ENCODE results near the gene IQSEC1. TPM values are rescaled to one million over a fixed set of nuclear protein-coding genes. Genes with fewer than 3 reads are reported as not detected.

IQSEC1 gene
- total RNA-seq, 2 donors from 2014 or later: 38.0 to 62.9 TPM

DNA sequence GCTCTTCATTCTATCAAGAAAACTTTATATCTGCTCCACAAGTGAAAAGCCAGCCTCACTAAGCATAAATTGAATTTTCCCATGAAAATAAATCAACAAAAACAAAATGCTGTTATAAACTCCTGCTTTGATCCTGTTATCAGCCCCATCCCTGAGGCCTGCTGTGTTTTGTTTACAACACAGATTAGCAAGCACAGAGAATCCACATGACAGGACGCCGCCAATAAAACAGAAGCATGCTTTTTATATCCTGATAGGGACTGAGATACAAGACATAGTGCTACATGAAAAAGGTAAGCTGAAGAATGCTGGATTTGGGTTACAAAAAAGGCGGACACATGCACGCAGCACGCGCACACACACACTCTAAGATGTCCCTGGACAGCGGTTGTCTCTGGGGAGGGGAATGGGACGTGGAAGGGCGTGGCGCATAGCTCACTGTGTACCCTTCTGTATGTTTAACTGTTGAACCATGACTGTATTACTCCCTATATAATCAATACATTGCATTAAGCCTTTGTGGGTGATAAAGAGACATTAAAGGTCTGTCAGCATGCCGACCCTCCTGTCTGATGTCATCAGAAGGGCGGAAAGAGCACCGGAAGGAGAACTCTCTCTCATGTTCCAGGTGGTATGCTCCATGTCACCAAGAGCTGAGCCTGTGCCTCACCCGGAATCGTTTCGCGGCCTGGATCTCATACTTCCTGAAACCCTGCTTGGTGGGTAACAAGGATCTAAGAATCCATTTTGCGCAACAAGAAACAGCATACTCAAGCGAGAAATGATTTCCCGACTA lies 93.9 kb downstream of the IQSEC1 start:
- ATAC-seq (replicated peaks): no peak
- no peak overlapping the region for H3K4me3 Mint-ChIP-seq
- peaks cover 23% of the 10 kb centered on the region for H3K4me1 Mint-ChIP-seq
- H3K9me3 Mint-ChIP-seq: no peaks in the 10 kb centered on the region
- H3K36me3 Mint-ChIP-seq (ENCODE audit: low read depth): peaks cover 18% of the 10 kb centered on the region
- no peaks in the 10 kb centered on the region for H3K27me3 Mint-ChIP-seq
- H3K27ac Mint-ChIP-seq: peak overlapping the region; percentile 15

DNA sequence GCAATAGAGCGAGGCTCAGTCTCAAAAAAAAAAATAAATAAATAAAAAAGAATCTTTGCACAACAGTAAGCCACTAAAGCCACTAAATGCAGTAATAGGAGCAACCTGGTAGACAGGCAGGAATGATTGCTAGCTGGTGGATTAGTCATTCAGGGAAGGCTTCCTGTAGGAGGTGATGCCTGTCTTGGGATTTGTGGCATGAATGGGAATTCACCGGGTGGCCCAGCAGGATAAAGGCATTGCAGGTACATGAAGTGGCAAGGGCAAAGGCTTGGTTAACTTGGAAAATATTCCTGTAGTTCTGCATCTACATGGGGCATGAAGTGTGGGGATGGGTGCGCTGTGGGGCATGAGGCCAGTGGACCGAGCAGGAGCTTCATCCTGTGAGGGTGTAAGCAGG lies 94.5 kb downstream of the IQSEC1 start:
- Mint-ChIP-seq H3K4me1 (peaks cover 23% of the 10 kb centered on the region), H3K9me3 (no peaks in the 10 kb centered on the region), H3K4me3 (no peak overlapping the region), H3K27ac (peak overlapping the region; percentile 15), H3K27me3 (no peaks in the 10 kb centered on the region), H3K36me3 (ENCODE audit: low read depth) (peaks cover 18% of the 10 kb centered on the region)
- ATAC-seq (replicated peaks): no peak

DNA sequence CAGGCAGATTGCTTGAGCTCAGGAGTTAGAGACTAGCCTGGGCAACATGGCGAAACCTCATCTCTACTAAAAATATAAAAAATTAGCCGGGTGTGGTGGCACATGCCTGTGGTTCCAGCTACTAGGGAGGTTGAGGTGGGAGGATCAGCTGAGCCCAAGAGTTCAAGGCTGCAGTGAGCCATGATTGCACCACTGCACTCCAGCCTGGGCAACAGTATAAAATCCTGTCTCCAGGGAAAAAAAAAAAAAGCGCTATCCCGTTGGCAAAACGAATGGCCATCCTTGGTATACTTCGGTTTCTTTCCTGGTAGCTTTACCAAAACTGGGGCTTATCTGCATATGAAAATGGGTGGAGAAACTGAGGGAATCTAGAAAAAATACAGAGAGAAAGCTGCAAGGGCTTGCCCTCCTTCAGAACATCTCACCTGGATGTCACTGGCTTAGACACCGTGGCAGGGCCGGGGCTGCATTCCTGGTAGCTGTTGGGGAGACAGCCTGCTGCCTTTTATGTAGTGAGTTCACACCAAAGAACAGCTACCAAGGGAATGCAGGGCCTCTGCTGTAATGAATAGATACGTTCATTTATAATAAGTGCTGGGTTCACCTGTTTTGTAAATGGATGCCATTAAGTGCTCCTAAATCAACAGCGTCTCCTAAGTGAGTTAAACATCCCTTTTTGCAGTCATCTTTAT lies 96.0 kb downstream of the IQSEC1 start:
- H3K4me3 Mint-ChIP-seq: no peak overlapping the region
- peaks cover 26% of the 10 kb centered on the region for H3K4me1 Mint-ChIP-seq
- peaks cover 18% of the 10 kb centered on the region for H3K36me3 Mint-ChIP-seq (ENCODE audit: low read depth)
- H3K9me3 Mint-ChIP-seq: no peaks in the 10 kb centered on the region
- no peak overlapping the region for H3K27ac Mint-ChIP-seq
- H3K27me3 Mint-ChIP-seq: no peaks in the 10 kb centered on the region
- no peak for ATAC-seq (replicated peaks)

DNA sequence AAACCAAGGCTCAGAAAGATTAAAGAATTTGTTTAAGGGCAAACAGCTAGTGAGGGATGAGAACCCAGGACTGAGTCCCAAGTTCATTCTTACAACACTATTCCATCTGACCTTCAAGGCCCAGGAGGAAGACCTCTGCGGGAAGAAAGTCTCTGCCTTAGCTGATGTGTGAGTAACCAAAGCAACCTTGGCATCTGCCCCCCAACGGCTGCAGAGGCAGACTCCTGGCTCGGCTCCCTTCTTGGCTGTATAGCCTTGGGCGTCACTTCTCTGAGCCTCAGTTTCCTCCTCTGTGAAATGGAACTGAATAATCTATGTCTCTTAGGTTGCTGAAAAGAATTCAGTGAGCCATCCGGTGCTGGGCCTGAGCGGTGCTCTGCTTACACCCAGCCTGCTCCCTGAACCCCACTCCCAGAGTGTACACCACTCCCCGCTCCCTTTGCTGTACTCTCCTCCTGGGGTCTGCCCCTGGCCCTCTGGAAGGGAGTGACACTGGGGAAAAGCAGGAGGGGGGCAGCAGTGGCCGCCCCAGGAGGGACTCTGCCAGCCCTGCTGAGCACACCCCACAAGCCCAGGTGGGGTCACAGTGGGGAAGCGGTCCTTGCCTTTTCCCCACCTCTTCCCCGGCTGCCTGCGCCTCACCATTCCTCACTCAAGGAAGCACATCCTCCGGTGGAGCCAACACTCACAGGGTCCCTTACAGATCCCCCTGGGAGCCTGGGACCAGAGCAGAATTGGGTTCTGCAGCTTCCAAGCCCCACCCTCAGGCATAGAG lies 97.3 kb downstream of the IQSEC1 start:
- no peak for ATAC-seq (replicated peaks)
- no peaks in the 10 kb centered on the region for H3K9me3 Mint-ChIP-seq
- peak overlapping the region; percentile 51 for H3K27ac Mint-ChIP-seq
- no peak overlapping the region for H3K4me3 Mint-ChIP-seq
- H3K4me1 Mint-ChIP-seq: peaks cover 24% of the 10 kb centered on the region
- H3K36me3 Mint-ChIP-seq (ENCODE audit: low read depth): peaks cover 13% of the 10 kb centered on the region
- H3K27me3 Mint-ChIP-seq: no peaks in the 10 kb centered on the region

DNA sequence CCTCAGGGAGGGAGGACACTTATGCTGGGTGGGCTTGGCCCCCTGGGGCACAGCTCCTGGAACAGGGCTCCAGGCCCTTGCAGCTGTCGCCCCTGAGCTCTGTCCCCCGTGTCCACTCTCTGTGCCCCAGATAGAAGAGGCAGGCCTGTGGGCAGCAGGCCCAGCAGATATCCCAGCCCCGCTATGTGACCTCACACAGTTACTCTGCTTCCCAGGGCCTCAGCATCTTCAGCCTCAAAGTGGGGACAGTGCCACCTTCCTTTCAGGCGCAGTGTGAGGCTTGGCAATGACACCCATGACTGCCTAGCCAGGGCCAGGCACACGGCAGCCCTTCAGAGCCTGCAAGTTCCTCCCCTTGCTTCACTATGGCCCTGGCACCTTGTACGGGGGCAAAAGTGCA lies 98.4 kb downstream of the IQSEC1 start:
- Mint-ChIP-seq H3K9me3 (no peaks in the 10 kb centered on the region), H3K27me3 (no peaks in the 10 kb centered on the region), H3K4me3 (no peak overlapping the region), H3K27ac (peak overlapping the region; percentile 42), H3K4me1 (peaks cover 24% of the 10 kb centered on the region), H3K36me3 (ENCODE audit: low read depth) (peaks cover 11% of the 10 kb centered on the region)
- ATAC-seq (replicated peaks): no peak

DNA sequence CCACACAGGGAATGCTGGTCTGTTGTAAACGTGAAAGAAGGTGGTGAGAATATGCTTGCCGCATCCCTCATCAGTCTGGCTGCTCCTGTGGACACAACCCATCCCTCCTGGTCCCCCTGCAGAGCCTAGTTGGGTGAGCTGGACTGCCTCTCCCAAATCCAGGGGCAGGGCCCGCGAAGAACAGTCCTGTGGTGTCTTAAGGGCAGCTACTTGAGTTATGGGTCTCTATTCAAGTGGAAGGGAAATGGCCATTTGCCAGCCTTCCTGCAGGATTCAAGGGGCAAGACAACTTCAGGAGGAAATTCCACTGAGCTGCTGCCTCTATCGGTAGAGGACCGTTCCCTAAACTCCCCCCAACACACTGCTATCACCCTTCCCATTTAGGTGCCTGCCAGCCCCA lies 98.9 kb downstream of the IQSEC1 start:
- Mint-ChIP-seq H3K27me3 (no peaks in the 10 kb centered on the region), H3K27ac (peak overlapping the region; percentile 42)
- ATAC-seq (replicated peaks): no peak

DNA sequence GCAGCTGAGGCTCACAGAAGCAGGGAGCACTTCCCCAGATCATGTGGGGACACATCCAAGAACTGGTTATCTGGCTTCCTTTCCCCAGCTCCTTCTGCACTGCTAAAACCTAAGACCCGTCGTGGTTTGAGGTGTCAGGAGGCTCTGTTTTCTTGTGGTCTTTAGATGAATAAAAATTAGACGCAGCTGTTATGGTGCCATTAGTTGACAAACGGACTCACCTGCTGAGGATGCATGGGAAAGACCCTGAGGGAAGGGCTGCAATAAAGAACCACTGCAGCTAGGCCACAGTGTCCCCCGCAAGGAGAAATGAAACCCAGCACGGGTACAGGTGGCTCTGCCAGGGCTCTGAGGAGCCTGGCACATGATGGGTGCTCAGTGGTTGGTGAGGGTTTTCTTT lies 99.4 kb downstream of the IQSEC1 start:
- Mint-ChIP-seq H3K36me3 (ENCODE audit: low read depth) (peaks cover 2% of the 10 kb centered on the region), H3K27me3 (no peaks in the 10 kb centered on the region), H3K4me3 (no peak overlapping the region), H3K4me1 (peaks cover 17% of the 10 kb centered on the region), H3K9me3 (no peaks in the 10 kb centered on the region), H3K27ac (no peak overlapping the region)
- ATAC-seq (replicated peaks): no peak

More for the DNA sequence above, 98.9 kb downstream of the IQSEC1 start:
- no peaks in the 10 kb centered on the region for H3K9me3 Mint-ChIP-seq
- H3K4me3 Mint-ChIP-seq: no peak overlapping the region
- peaks cover 22% of the 10 kb centered on the region for H3K4me1 Mint-ChIP-seq
- H3K36me3 Mint-ChIP-seq (ENCODE audit: low read depth): peaks cover 7% of the 10 kb centered on the region

DNA sequence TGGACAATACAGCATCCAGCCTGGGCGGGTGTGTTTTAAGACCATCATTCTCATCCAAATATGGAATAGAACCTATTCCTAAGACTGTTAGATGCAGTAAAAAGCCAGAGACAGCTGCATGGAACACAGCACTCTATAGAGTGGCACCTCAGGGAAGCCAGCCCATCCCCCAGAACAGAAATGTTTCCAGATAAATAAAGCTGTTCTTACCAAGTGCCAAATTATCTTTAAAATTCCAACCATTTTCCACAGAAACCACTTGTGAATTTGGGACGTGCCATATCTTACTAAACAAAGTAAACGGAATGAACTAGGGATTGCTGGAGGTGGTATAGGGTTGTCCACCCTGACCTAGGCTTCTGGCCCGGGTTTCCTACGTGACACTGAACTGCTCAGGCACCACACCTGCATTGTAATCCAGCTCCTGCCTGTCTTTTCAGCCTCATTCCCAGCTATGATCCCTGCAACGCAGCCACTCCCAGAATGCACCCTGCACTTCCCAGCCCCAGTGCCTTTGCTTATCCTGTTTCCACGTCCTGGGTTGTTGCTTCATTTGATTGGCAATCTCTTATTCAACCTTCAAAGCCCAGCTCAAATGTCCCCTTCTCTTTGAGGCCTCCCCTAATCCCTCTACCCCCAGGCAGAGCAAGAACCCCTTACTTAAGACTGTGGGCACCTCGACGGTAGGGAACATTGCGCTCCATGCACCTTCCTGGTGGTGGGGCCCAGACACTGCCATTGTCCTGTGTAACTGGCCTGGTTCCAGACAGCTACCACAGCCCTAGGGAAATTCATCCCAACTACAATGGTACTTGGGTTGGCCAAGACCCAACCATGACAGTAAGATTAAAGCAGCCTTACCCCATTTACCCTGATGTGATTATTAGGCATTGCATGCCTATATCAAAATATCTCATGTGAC lies 100.2 kb downstream of the IQSEC1 start:
- peaks cover 23% of the 10 kb centered on the region for H3K4me1 Mint-ChIP-seq
- no peaks in the 10 kb centered on the region for H3K9me3 Mint-ChIP-seq

DNA sequence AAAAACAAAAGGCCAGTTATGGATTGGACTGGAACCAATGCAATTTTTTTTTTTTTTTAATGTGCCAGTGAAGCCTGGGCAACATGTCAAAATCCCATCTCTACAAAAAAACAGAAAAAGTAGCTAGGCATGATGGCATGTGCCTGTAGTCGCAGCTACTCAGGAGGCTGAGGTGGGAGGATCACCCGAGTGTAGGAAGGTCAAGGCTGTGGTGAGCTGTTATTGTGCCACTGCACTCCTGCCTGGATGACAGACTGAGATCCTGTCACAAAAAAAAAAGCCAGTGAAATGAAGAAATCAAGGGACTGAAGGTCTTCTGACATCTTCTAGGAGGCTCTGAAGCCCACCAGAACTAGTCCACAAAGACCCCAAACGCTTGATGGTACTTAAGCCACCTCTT lies 101.2 kb downstream of the IQSEC1 start:
- Mint-ChIP-seq H3K4me1 (peaks cover 25% of the 10 kb centered on the region), H3K27me3 (no peaks in the 10 kb centered on the region), H3K4me3 (no peak overlapping the region), H3K36me3 (ENCODE audit: low read depth) (no peaks in the 10 kb centered on the region), H3K27ac (no peak overlapping the region), H3K9me3 (no peaks in the 10 kb centered on the region)
- no peak for ATAC-seq (replicated peaks)

More for the DNA sequence above, 100.2 kb downstream of the IQSEC1 start:
- Mint-ChIP-seq H3K36me3 (ENCODE audit: low read depth) (no peaks in the 10 kb centered on the region), H3K4me3 (no peak overlapping the region), H3K27me3 (no peaks in the 10 kb centered on the region), H3K27ac (no peak overlapping the region)
- ATAC-seq (replicated peaks): no peak

DNA sequence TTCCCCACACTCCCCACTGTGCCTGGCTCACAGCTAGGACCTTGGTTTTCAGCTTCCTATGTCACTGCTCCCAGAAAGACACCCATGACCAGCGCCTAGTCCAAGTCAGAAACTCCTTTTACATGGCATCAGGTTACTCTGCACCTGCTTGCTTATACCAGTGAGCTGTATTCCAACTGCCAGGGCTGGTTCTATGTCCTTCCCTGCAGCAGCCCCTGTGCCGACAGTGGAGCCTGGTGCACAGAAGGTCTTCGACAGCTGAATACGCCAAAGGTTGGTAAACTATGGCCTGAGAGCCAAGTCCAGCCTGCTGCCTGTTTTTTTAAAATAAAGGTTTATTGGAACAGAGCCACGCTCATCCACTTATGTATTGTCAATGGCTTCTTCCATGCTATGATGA lies 102.5 kb downstream of the IQSEC1 start:
- Mint-ChIP-seq H3K4me1 (peaks cover 31% of the 10 kb centered on the region), H3K36me3 (ENCODE audit: low read depth) (no peaks in the 10 kb centered on the region), H3K9me3 (no peaks in the 10 kb centered on the region), H3K4me3 (no peak overlapping the region), H3K27me3 (no peaks in the 10 kb centered on the region), H3K27ac (no peak overlapping the region)
- no peak for ATAC-seq (replicated peaks)

DNA sequence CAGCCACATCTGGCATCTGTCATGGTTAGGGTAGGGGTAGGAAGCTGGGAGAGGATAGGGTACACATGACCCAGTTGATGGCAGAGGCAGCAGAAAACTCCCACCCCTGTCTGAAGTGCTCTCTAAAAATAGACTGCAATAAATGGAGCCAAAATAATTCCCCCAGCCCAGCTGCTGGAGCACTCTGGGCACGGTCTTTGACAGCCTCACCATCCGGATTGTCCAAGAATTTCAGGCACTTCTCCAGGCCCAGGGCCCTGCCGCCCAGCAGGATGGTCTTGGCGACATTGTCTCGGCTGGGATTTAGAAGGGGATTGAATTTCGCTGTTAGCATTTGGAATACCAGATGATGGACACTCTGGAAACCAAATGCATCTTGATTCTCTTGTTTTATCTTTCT lies 103.7 kb downstream of the IQSEC1 start:
- no peak overlapping the region for H3K27ac Mint-ChIP-seq
- ATAC-seq (replicated peaks): no peak
- no peak overlapping the region for H3K4me3 Mint-ChIP-seq
- H3K9me3 Mint-ChIP-seq: no peaks in the 10 kb centered on the region
- H3K36me3 Mint-ChIP-seq (ENCODE audit: low read depth): no peaks in the 10 kb centered on the region
- H3K27me3 Mint-ChIP-seq: no peaks in the 10 kb centered on the region
- H3K4me1 Mint-ChIP-seq: peaks cover 36% of the 10 kb centered on the region

DNA sequence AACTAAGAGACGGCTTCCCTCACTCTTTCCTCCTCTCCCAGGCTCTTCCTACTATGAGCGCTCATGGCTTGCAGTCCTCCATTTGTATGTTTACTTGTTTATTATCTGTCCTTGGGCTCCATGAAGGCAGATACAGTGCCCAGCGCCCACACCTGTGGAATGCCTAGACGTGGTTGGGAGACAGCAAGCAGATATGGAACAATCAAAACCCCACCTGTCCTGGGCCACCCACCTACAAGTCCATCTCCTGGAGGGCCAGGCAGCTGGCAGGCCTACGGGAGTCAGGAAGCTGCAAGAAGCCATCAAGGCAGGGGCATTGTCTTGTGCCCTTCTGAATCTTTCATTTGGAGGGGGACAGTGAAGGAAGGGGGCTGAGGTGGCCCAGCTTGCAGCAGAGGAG lies 104.7 kb downstream of the IQSEC1 start:
- no peak for ATAC-seq (replicated peaks)
- Mint-ChIP-seq H3K27me3 (no peaks in the 10 kb centered on the region), H3K36me3 (ENCODE audit: low read depth) (no peaks in the 10 kb centered on the region), H3K4me3 (peak overlapping the region; percentile 67), H3K9me3 (no peaks in the 10 kb centered on the region), H3K4me1 (peaks cover 45% of the 10 kb centered on the region), H3K27ac (peak overlapping the region; percentile 11)

DNA sequence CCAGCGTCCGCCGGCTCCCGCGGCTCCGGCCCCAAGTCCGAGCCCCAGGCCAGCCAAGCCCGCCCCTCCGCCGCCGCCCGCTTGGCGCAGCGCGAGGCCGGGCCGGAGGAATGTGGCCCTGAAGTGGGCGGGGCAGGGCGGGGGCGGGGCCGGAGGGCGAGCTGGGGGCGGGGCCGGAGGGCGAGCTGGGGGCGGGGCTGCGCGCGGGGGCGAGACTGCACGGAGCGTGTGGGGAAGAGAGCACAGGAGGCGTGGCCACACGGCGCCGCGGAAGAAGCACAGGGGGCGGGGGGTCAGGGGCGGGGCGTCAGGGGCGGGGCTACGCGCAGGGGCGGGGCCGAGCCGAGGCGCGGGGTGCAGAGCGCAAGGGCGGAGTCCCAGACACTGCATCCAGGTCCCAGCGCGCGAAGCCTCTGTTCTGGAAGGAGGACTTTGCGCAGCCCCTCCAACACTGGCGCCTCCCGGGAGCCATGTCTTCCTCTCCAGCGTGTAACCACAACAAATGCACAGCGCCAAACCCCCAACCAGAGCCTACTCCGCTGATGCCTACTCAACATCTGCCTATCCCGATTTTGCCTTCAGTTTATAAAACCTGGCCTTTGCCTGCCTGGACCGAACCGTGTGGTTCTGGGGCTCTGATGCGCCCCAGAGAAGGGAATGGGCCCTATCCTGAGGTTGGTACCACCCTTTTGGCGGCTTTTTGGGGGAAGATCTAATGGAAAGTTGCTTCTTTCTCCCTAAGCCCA lies 105.5 kb downstream of the IQSEC1 start:
- no peaks in the 10 kb centered on the region for H3K27me3 Mint-ChIP-seq

More for the DNA sequence above, 105.5 kb downstream of the IQSEC1 start:
- H3K4me3 Mint-ChIP-seq: peak overlapping the region; percentile 67
- H3K36me3 Mint-ChIP-seq (ENCODE audit: low read depth): no peaks in the 10 kb centered on the region
- no peak overlapping the region for H3K27ac Mint-ChIP-seq
- H3K9me3 Mint-ChIP-seq: no peaks in the 10 kb centered on the region
- ATAC-seq (replicated peaks): peak; percentile 86
- H3K4me1 Mint-ChIP-seq: peaks cover 50% of the 10 kb centered on the region
